Neural progenitor cell (in vitro differentiated cells): ENCODE data around the gene GP1BA. TPM values are rescaled to one million over a fixed set of nuclear protein-coding genes. Genes with fewer than 3 reads are reported as not detected.

Experiments used
- DNase-seq: peaks from one replicate; pipeline ENCODE4 v3.0.0-alpha.2; 2016; ENCODE audit warnings: low spot score
- H2AFZ ChIP-seq: fragments of 200-600 bp; sonication (generic); replicated peaks from 2 replicates; pipeline ENCODE4 v1.6.1; 2016; ENCODE audit warnings: antibody characterized with exemption
- H3F3A ChIP-seq: fragments of 200-600 bp; sonication (generic); 2 replicates; pipeline ENCODE4 v1.6.1; 2016; ENCODE audit warnings: antibody characterized with exemption, low read depth
- H3K27ac ChIP-seq: fragments of 200-600 bp; sonication (generic); 2 replicates; pipeline ENCODE4 v1.5.1; 2016; ENCODE audit warnings: mild to moderate bottlenecking
- H3K27me3 ChIP-seq: fragments of 200-600 bp; sonication (generic); 2 replicates; pipeline ENCODE4 v1.6.1; 2016; ENCODE audit warnings: mild to moderate bottlenecking, moderate library complexity
- H3K36me3 ChIP-seq: fragments of 200-600 bp; sonication (generic); 2 replicates; pipeline ENCODE4 v1.5.1; 2016
- H3K4me1 ChIP-seq: fragments of 200-600 bp; sonication (generic); 2 replicates; pipeline ENCODE4 v1.6.1; 2016; ENCODE audit warnings: mixed run types
- H3K4me2 ChIP-seq: fragments of 200-600 bp; sonication (generic); 2 replicates; pipeline ENCODE4 v1.6.1; 2016
- H3K4me3 ChIP-seq: fragments of 200-600 bp; sonication (generic); 2 replicates; pipeline ENCODE4 v1.5.1; 2016
- H3K79me2 ChIP-seq: fragments of 200-600 bp; sonication (generic); 2 replicates; pipeline ENCODE4 v1.6.1; 2016; ENCODE audit warnings: low read depth
- H3K9ac ChIP-seq: fragments of 200-600 bp; sonication (generic); 2 replicates; pipeline ENCODE4 v1.6.1; 2016
- H3K9me3 ChIP-seq: fragments of 200-600 bp; sonication (generic); 2 replicates; pipeline ENCODE4 v1.5.1; 2016; ENCODE audit warnings: low read depth
- H4K20me1 ChIP-seq: fragments of 200-600 bp; sonication (generic); 2 replicates; pipeline ENCODE4 v1.6.1; 2016; ENCODE audit warnings: low read depth
- H3K27ac Mint-ChIP-seq: 3 replicates; pipeline ENCODE4 v1.8.0; 2021; ENCODE audit warnings: mixed read lengths
- H3K27me3 Mint-ChIP-seq: 2 replicates; pipeline ENCODE4 v1.8.0; 2022; ENCODE audit warnings: low read depth, mild to moderate bottlenecking, inconsistent platforms, moderate library complexity, mixed read lengths; ENCODE audit not compliant: insufficient read depth
- H3K36me3 Mint-ChIP-seq: 3 replicates; pipeline ENCODE4 v1.8.0; 2021; ENCODE audit warnings: mixed read lengths
- H3K4me1 Mint-ChIP-seq: 3 replicates; pipeline ENCODE4 v1.8.0; 2021; ENCODE audit warnings: mixed read lengths
- H3K4me3 Mint-ChIP-seq: 3 replicates; pipeline ENCODE4 v1.8.0; 2021; ENCODE audit warnings: mild to moderate bottlenecking, moderate library complexity, mixed read lengths
- H3K9me3 Mint-ChIP-seq: 3 replicates; pipeline ENCODE4 v1.8.0; 2020; ENCODE audit warnings: mixed read lengths
- EZH2 ChIP-seq: fragments of 200-600 bp; sonication (generic); IDR thresholded peaks from 2 replicates; pipeline ENCODE4 v1.6.1; 2017; ENCODE audit warnings: antibody characterized with exemption, mild to moderate bottlenecking, moderate library complexity
- EZH2phosphoT487 ChIP-seq: fragments of 200-600 bp; sonication (generic); IDR thresholded peaks from 2 replicates; pipeline ENCODE4 v1.6.1; 2017; ENCODE audit warnings: antibody characterized with exemption
- total RNA-seq: library from RNA; depleted of rRNA; stranded (reverse); fragments of >200 nt; gene quantifications from 2 replicates; pipeline ENCODE4 v1.2.3, GENCODE V29; 2015; ENCODE audit warnings: low replicate concordance
- TF ChIP-seq, protein P1 (sequence below): fragments of 200-600 bp; sonication (generic); IDR thresholded peaks from 2 replicates; pipeline ENCODE4 v1.5.1; 2017; ENCODE audit warnings: antibody characterized with exemption, mild to moderate bottlenecking

GP1BA gene
- total RNA-seq, 1 donor from 2014 or later: not detected

DNA sequence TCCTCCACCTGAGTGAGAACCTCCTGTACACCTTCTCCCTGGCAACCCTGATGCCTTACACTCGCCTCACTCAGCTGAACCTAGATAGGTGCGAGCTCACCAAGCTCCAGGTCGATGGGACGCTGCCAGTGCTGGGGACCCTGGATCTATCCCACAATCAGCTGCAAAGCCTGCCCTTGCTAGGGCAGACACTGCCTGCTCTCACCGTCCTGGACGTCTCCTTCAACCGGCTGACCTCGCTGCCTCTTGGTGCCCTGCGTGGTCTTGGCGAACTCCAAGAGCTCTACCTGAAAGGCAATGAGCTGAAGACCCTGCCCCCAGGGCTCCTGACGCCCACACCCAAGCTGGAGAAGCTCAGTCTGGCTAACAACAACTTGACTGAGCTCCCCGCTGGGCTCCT lies 679 bp downstream of the GP1BA start:
- TF ChIP-seq EZH2 (no peak), EZH2phosphoT487 (no peak)
- TF ChIP-seq, protein P1, sequence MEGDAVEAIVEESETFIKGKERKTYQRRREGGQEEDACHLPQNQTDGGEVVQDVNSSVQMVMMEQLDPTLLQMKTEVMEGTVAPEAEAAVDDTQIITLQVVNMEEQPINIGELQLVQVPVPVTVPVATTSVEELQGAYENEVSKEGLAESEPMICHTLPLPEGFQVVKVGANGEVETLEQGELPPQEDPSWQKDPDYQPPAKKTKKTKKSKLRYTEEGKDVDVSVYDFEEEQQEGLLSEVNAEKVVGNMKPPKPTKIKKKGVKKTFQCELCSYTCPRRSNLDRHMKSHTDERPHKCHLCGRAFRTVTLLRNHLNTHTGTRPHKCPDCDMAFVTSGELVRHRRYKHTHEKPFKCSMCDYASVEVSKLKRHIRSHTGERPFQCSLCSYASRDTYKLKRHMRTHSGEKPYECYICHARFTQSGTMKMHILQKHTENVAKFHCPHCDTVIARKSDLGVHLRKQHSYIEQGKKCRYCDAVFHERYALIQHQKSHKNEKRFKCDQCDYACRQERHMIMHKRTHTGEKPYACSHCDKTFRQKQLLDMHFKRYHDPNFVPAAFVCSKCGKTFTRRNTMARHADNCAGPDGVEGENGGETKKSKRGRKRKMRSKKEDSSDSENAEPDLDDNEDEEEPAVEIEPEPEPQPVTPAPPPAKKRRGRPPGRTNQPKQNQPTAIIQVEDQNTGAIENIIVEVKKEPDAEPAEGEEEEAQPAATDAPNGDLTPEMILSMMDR: no peak
- no peaks in the 10 kb centered on the region for H3K9me3 ChIP-seq
- H3K79me2 ChIP-seq: peaks cover 6% of the 10 kb centered on the region
- H3F3A ChIP-seq: peaks cover 3% of the 10 kb centered on the region
- H3K27ac ChIP-seq: no peak overlapping the region
- H3K4me3 Mint-ChIP-seq: no peak overlapping the region
- DNase-seq: no peak
- H3K4me3 ChIP-seq: no peak overlapping the region
- no peaks in the 10 kb centered on the region for H4K20me1 ChIP-seq
- no peak overlapping the region for H2AFZ ChIP-seq
- peaks cover 6% of the 10 kb centered on the region for H3K27me3 Mint-ChIP-seq
- H3K4me1 Mint-ChIP-seq: peaks cover 2% of the 10 kb centered on the region
- peak overlapping the region; percentile 69 for H3K27ac Mint-ChIP-seq
- no peaks in the 10 kb centered on the region for H3K27me3 ChIP-seq
- no peaks in the 10 kb centered on the region for H3K36me3 ChIP-seq
- H3K4me1 ChIP-seq: no peaks in the 10 kb centered on the region
- no peak overlapping the region for H3K9ac ChIP-seq
- H3K9me3 Mint-ChIP-seq: no peaks in the 10 kb centered on the region
- H3K4me2 ChIP-seq: no peak overlapping the region
- H3K36me3 Mint-ChIP-seq: peaks cover 21% of the 10 kb centered on the region

DNA sequence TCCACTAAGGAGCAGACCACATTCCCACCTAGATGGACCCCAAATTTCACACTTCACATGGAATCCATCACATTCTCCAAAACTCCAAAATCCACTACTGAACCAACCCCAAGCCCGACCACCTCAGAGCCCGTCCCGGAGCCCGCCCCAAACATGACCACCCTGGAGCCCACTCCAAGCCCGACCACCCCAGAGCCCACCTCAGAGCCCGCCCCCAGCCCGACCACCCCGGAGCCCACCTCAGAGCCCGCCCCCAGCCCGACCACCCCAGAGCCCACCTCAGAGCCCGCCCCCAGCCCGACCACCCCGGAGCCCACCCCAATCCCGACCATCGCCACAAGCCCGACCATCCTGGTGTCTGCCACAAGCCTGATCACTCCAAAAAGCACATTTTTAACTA lies 1.6 kb downstream of the GP1BA start:
- H3K27me3 Mint-ChIP-seq: peaks cover 6% of the 10 kb centered on the region
- no peak overlapping the region for H3K9ac ChIP-seq
- TF ChIP-seq EZH2phosphoT487: no peak
- no peak for TF ChIP-seq EZH2
- TF ChIP-seq, protein P1: no peak
- H3K9me3 ChIP-seq: no peaks in the 10 kb centered on the region
- H3K36me3 ChIP-seq: no peaks in the 10 kb centered on the region
- no peak overlapping the region for H3K4me3 Mint-ChIP-seq
- no peak overlapping the region for H3K4me2 ChIP-seq
- peaks cover 15% of the 10 kb centered on the region for H3K79me2 ChIP-seq
- H3K9me3 Mint-ChIP-seq: no peaks in the 10 kb centered on the region
- no peak for DNase-seq
- H3F3A ChIP-seq: peaks cover 3% of the 10 kb centered on the region
- H3K27ac Mint-ChIP-seq: no peak overlapping the region
- H4K20me1 ChIP-seq: no peaks in the 10 kb centered on the region
- H2AFZ ChIP-seq: no peak overlapping the region
- peaks cover 3% of the 10 kb centered on the region for H3K4me1 ChIP-seq
- no peak overlapping the region for H3K27ac ChIP-seq
- H3K4me1 Mint-ChIP-seq: peaks cover 7% of the 10 kb centered on the region
- no peaks in the 10 kb centered on the region for H3K27me3 ChIP-seq
- H3K36me3 Mint-ChIP-seq: peaks cover 23% of the 10 kb centered on the region
- no peak overlapping the region for H3K4me3 ChIP-seq

DNA sequence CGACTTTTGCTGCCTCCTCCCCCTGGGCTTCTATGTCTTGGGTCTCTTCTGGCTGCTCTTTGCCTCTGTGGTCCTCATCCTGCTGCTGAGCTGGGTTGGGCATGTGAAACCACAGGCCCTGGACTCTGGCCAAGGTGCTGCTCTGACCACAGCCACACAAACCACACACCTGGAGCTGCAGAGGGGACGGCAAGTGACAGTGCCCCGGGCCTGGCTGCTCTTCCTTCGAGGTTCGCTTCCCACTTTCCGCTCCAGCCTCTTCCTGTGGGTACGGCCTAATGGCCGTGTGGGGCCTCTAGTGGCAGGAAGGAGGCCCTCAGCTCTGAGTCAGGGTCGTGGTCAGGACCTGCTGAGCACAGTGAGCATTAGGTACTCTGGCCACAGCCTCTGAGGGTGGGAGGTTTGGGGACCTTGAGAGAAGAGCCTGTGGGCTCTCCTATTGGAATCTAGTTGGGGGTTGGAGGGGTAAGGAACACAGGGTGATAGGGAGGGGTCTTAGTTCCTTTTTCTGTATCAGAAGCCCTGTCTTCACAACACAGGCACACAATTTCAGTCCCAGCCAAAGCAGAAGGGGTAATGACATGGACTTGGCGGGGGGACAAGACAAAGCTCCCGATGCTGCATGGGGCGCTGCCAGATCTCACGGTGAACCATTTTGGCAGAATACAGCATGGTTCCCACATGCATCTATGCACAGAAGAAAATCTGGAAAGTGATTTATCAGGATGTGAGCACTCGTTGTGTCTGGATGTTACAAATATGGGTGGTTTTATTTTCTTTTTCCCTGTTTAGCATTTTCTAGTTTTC lies 2.3 kb downstream of the GP1BA start:
- no peaks in the 10 kb centered on the region for H3K27me3 ChIP-seq
- H3K4me1 Mint-ChIP-seq: peaks cover 12% of the 10 kb centered on the region
- H3K36me3 ChIP-seq: no peaks in the 10 kb centered on the region
- DNase-seq: no peak
- H3K4me3 ChIP-seq: no peak overlapping the region
- H3K79me2 ChIP-seq: peaks cover 22% of the 10 kb centered on the region
- peaks cover 8% of the 10 kb centered on the region for H3K4me1 ChIP-seq
- peaks cover 6% of the 10 kb centered on the region for H4K20me1 ChIP-seq
- no peak overlapping the region for H3K9ac ChIP-seq
- peaks cover 8% of the 10 kb centered on the region for H3F3A ChIP-seq
- peak overlapping the region; percentile 39 for H3K4me3 Mint-ChIP-seq
- TF ChIP-seq, protein P1: peak; percentile 24
- TF ChIP-seq EZH2: no peak
- H3K4me2 ChIP-seq: no peak overlapping the region
- H3K9me3 ChIP-seq: no peaks in the 10 kb centered on the region
- H3K27ac ChIP-seq: no peak overlapping the region
- peak overlapping the region; percentile 33 for H3K27ac Mint-ChIP-seq
- H2AFZ ChIP-seq: no peak overlapping the region
- H3K27me3 Mint-ChIP-seq: peaks cover 6% of the 10 kb centered on the region
- H3K9me3 Mint-ChIP-seq: no peaks in the 10 kb centered on the region
- peaks cover 20% of the 10 kb centered on the region for H3K36me3 Mint-ChIP-seq
